ENCODE measurements around the gene MBTPS1. TPM values are rescaled to one million over a fixed set of nuclear protein-coding genes. Genes with fewer than 3 reads are reported as not detected.
A peak's percentile ranks its signal among the peaks of the same experiment; 100 is the strongest.

The MBTPS1 gene
- total and polyA plus RNA-seq, 9 of the 15 experiments (the other 6 are each of a cell fraction or from before 2014, with no cell fraction given) = 2.8 to 57.6 (median 43.8) TPM

DNA sequence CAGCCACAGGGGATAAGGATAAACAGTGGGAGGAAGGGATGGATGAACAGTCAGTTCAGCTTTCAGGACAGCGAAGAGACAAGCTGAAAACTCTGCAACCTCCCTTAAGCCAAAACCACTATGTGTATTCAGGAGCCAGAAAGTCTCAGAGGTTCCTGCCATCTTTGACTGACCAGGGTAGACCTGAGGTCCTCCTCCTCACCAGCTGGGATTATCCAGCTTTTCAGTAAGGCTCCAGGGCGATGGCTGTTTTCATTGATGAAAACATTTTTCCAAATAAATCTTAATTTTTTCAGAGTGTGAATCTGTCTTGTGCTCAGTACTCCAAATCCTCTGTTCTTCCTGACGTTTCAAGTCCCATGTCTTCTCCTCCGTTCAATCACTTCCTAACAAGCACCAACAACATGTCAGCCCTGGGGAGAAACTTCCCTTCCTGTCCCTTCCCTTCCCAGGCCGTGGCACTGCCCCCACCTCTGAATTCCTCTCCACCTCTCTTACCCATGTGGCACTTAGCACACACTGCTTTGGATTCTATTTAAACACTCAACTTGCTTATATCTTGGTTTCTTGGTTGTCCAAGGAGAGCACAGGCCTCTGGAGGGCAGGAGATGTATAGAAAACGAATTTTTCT, 23.0 kb upstream of the MBTPS1 start (continued):
- no peak for TF ChIP-seq SMAD1 (IDR thresholded peaks at IDR 0.05; ENCODE audit: low read depth, low read length, partially characterized antibody)
- TF ChIP-seq, protein P1, sequence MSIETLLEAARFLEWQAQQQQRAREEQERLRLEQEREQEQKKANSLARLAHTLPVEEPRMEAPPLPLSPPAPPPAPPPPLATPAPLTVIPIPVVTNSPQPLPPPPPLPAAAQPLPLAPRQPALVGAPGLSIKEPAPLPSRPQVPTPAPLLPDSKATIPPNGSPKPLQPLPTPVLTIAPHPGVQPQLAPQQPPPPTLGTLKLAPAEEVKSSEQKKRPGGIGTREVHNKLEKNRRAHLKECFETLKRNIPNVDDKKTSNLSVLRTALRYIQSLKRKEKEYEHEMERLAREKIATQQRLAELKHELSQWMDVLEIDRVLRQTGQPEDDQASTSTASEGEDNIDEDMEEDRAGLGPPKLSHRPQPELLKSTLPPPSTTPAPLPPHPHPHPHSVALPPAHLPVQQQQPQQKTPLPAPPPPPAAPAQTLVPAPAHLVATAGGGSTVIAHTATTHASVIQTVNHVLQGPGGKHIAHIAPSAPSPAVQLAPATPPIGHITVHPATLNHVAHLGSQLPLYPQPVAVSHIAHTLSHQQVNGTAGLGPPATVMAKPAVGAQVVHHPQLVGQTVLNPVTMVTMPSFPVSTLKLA (conservative IDR thresholded peaks at IDR 0.05) = no peak; a peak in 1 of 4 replicates
- no peak; the same call in 1 of the 2 replicates for TF ChIP-seq CEBPG (CRISPR knock-in tag; IDR thresholded peaks at IDR 0.05)
- TF ChIP-seq CEBPG (tag; conservative IDR thresholded peaks at IDR 0.05 in 1 of 2, IDR thresholded peaks at IDR 0.05 in 1 of 2) = peak in 1 of 2 experiments; percentile 79; a peak in 3 of 4 replicates
- TF ChIP-seq ZNF583 (CRISPR knock-in tag; IDR thresholded peaks at IDR 0.05) = no peak
- no peak for TF ChIP-seq ZNF408 (CRISPR knock-in tag; IDR thresholded peaks at IDR 0.05; ENCODE audit: low read depth)
- no peak for TF ChIP-seq GABPB1 (CRISPR knock-in tag; IDR thresholded peaks at IDR 0.05)
- TF ChIP-seq ERF (CRISPR knock-in tag; IDR thresholded peaks at IDR 0.05) = no peak
- TF ChIP-seq BCOR (IDR thresholded peaks at IDR 0.05) = no peak
- no peak for TF ChIP-seq GATAD2A (IDR thresholded peaks at IDR 0.05)
- TF ChIP-seq, protein P2, sequence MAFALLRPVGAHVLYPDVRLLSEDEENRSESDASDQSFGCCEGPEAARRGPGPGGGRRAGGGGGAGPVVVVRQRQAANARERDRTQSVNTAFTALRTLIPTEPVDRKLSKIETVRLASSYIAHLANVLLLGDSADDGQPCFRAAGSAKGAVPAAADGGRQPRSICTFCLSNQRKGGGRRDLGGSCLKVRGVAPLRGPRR (CRISPR knock-in tag; IDR thresholded peaks at IDR 0.05) = peak; percentile 68
- TF ChIP-seq, protein P3, sequence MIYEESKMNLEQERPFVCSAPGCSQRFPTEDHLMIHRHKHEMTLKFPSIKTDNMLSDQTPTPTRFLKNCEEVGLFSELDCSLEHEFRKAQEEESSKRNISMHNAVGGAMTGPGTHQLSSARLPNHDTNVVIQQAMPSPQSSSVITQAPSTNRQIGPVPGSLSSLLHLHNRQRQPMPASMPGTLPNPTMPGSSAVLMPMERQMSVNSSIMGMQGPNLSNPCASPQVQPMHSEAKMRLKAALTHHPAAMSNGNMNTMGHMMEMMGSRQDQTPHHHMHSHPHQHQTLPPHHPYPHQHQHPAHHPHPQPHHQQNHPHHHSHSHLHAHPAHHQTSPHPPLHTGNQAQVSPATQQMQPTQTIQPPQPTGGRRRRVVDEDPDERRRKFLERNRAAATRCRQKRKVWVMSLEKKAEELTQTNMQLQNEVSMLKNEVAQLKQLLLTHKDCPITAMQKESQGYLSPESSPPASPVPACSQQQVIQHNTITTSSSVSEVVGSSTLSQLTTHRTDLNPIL (CRISPR knock-in tag; IDR thresholded peaks at IDR 0.05) = no peak
- TF ChIP-seq ZNF184 (CRISPR knock-in tag; IDR thresholded peaks at IDR 0.05) = no peak
- no peak for TF ChIP-seq JUN (IDR thresholded peaks at IDR 0.05; ENCODE audit: borderline replicate concordance, low read depth, low read length)
- no peak for TF ChIP-seq JUN (CRISPR knock-in tag; IDR thresholded peaks at IDR 0.05; ENCODE audit: borderline replicate concordance)
- TF ChIP-seq, protein P4, sequence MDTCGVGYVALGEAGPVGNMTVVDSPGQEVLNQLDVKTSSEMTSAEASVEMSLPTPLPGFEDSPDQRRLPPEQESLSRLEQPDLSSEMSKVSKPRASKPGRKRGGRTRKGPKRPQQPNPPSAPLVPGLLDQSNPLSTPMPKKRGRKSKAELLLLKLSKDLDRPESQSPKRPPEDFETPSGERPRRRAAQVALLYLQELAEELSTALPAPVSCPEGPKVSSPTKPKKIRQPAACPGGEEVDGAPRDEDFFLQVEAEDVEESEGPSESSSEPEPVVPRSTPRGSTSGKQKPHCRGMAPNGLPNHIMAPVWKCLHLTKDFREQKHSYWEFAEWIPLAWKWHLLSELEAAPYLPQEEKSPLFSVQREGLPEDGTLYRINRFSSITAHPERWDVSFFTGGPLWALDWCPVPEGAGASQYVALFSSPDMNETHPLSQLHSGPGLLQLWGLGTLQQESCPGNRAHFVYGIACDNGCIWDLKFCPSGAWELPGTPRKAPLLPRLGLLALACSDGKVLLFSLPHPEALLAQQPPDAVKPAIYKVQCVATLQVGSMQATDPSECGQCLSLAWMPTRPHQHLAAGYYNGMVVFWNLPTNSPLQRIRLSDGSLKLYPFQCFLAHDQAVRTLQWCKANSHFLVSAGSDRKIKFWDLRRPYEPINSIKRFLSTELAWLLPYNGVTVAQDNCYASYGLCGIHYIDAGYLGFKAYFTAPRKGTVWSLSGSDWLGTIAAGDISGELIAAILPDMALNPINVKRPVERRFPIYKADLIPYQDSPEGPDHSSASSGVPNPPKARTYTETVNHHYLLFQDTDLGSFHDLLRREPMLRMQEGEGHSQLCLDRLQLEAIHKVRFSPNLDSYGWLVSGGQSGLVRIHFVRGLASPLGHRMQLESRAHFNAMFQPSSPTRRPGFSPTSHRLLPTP (IDR thresholded peaks at IDR 0.05; ENCODE audit: borderline replicate concordance, extremely low read depth, insufficient read length) = no peak
- TF ChIP-seq, protein P5, sequence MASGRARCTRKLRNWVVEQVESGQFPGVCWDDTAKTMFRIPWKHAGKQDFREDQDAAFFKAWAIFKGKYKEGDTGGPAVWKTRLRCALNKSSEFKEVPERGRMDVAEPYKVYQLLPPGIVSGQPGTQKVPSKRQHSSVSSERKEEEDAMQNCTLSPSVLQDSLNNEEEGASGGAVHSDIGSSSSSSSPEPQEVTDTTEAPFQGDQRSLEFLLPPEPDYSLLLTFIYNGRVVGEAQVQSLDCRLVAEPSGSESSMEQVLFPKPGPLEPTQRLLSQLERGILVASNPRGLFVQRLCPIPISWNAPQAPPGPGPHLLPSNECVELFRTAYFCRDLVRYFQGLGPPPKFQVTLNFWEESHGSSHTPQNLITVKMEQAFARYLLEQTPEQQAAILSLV (tag; IDR thresholded peaks at IDR 0.05) = peak; percentile 34; the same call in 1 of the 2 replicates
- TF ChIP-seq NCOA4 (IDR thresholded peaks at IDR 0.05; ENCODE audit: partially characterized antibody) = no peak
- TF ChIP-seq HEY1 (CRISPR knock-in tag; IDR thresholded peaks at IDR 0.05; ENCODE audit: borderline replicate concordance) = no peak
- 0 out of 2 replicates have a peak, but pooled peaks have one; percentile 15 for TF ChIP-seq SMAD3 (CRISPR knock-in tag; conservative IDR thresholded peaks at IDR 0.05)
- no peak for TF ChIP-seq ZNF561 (CRISPR knock-in tag; conservative IDR thresholded peaks at IDR 0.05)
- TF ChIP-seq TEAD1 (CRISPR knock-in tag; IDR thresholded peaks at IDR 0.05) = no peak; a peak in 1 of 4 replicates
